ENCODE results near the gene SMYD3.

SMYD3 gene

GRCh38 chr1:246134789-246135188, 372.3 kb downstream of the SMYD3 start:
- DNase-seq, result no peak

- no peak for DNase-seq
Measured at GRCh38 chr1:246131095-246131494, 376.0 kb downstream of the SMYD3 start.

GRCh38 chr1:246128494-246129069, 378.5 kb downstream of the SMYD3 start:
- DNase-seq, result no peak

- DNase-seq, result no peak
Measured at GRCh38 chr1:246126580-246126979, 380.5 kb downstream of the SMYD3 start.

- no peak for DNase-seq
Measured at GRCh38 chr1:246122071-246122470, 385.0 kb downstream of the SMYD3 start.

- no peak for DNase-seq
Measured at GRCh38 chr1:246121533-246121932, 385.5 kb downstream of the SMYD3 start.

- DNase-seq, result peak; percentile 29
Measured at GRCh38 chr1:246117066-246117791, 389.9 kb downstream of the SMYD3 start.

GRCh38 chr1:246114369-246114768, 392.7 kb downstream of the SMYD3 start:
- DNase-seq, result no peak

- DNase-seq, result no peak
Measured at GRCh38 chr1:246113555-246114095, 393.5 kb downstream of the SMYD3 start.

GRCh38 chr1:246111570-246111969, 395.5 kb downstream of the SMYD3 start:
- DNase-seq, result no peak

GRCh38 chr1:246110343-246111219, 396.5 kb downstream of the SMYD3 start:
- no peak for DNase-seq

GRCh38 chr1:246108278-246108925, 398.7 kb downstream of the SMYD3 start:
- no peak for DNase-seq

- no peak for DNase-seq
Measured at GRCh38 chr1:246107516-246108277, 399.4 kb downstream of the SMYD3 start.

GRCh38 chr1:246106342-246106763, 400.7 kb downstream of the SMYD3 start:
- DNase-seq, result no peak

GRCh38 chr1:246104927-246105326, 402.2 kb downstream of the SMYD3 start:
- no peak for DNase-seq

- DNase-seq, result no peak
Measured at GRCh38 chr1:246099570-246099969, 407.5 kb downstream of the SMYD3 start.

GRCh38 chr1:246096356-246096755, 410.7 kb downstream of the SMYD3 start:
- no peak for DNase-seq

- no peak for DNase-seq
Measured at GRCh38 chr1:246095443-246095842, 411.6 kb downstream of the SMYD3 start.

GRCh38 chr1:246093230-246093629, 413.8 kb downstream of the SMYD3 start:
- DNase-seq, result no peak

- DNase-seq, result no peak
Measured at GRCh38 chr1:246092136-246092535, 414.9 kb downstream of the SMYD3 start.

- no peak for DNase-seq
Measured at GRCh38 chr1:246091477-246091876, 415.6 kb downstream of the SMYD3 start.

- no peak for DNase-seq
Measured at GRCh38 chr1:246086191-246086590, 420.9 kb downstream of the SMYD3 start.

All from stimulated activated CD8-positive, alpha-beta memory T cell treated with anti-CD3 and anti-CD28 coated beads, Interleukin-4, amount 100 ng/mL, for 48 hours (primary cell).